Hindlimb muscle (tissue), 1 donor: Measurements from ENCODE around the gene WASHC2C. TPM values are rescaled to one million over a fixed set of nuclear protein-coding genes. Genes with fewer than 3 reads are reported as not detected.
"Not testable (repeated sequence)": the region's sequence is repeated elsewhere in the genome, so short reads cannot be mapped to it uniquely, and the experiment has no call there.

Source experiments
- DNase-seq: peaks from one replicate; pipeline ENCODE4 v3.0.0-alpha.2; 2013
- polyA plus RNA-seq: library from polyadenylated mRNA; unstranded; fragments of 120-200 nt; gene quantifications from one replicate; pipeline ENCODE4 v1.2.1, GENCODE V29; 2013; ENCODE audit not compliant: insufficient read length

WASHC2C gene, protein sequence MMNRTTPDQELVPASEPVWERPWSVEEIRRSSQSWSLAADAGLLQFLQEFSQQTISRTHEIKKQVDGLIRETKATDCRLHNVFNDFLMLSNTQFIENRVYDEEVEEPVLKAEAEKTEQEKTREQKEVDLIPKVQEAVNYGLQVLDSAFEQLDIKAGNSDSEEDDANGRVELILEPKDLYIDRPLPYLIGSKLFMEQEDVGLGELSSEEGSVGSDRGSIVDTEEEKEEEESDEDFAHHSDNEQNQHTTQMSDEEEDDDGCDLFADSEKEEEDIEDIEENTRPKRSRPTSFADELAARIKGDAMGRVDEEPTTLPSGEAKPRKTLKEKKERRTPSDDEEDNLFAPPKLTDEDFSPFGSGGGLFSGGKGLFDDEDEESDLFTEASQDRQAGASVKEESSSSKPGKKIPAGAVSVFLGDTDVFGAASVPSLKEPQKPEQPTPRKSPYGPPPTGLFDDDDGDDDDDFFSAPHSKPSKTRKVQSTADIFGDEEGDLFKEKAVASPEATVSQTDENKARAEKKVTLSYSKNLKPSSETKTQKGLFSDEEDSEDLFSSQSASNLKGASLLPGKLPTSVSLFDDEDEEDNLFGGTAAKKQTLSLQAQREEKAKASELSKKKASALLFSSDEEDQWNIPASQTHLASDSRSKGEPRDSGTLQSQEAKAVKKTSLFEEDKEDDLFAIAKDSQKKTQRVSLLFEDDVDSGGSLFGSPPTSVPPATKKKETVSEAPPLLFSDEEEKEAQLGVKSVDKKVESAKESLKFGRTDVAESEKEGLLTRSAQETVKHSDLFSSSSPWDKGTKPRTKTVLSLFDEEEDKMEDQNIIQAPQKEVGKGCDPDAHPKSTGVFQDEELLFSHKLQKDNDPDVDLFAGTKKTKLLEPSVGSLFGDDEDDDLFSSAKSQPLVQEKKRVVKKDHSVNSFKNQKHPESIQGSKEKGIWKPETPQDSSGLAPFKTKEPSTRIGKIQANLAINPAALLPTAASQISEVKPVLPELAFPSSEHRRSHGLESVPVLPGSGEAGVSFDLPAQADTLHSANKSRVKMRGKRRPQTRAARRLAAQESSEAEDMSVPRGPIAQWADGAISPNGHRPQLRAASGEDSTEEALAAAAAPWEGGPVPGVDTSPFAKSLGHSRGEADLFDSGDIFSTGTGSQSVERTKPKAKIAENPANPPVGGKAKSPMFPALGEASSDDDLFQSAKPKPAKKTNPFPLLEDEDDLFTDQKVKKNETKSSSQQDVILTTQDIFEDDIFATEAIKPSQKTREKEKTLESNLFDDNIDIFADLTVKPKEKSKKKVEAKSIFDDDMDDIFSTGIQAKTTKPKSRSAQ (N-terminal part only)
- 29.7 TPM for polyA plus RNA-seq

DNA sequence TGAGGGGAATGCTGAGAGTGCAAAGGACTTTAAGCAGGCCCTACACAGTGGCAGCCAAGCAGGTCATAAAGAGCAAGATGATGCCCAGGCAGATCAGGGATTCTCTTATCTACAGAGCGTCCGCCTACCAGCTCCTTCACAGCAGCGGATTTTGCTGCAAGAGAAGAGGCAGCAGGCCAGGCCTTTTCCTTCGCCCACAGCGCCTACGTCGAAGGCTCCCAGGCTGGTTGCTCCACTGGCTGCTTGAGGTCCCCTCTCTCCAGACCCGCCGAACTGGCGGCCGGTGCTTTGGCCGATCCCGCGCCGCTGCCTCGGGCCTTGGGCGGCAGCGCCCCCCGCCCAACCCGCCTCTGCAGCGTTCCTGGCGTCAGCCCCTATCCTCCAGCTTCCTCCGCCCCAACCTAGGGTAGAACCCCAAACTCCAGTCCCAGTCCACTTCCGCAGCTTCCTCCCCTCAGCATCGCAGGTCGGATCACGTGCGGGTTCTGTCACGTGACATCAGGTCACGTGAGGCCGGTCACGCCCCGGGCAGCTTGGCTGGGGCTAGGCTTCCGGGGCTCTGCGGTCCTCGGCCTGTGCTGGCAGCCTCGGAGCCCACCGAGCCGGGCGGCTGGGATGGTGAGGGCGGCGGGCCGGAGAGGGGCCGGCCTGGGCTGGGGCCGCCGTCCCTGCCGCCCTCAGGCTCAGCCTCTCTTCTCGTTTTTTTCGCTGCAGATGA lies at the start of gene WASHC2C:
TSS of gene WASHC2C (plus strand) at position 564 of the 718 bp plus-strand sequence. CDS start at position 616, 52 bp downstream.
- DNase-seq, result peak; percentile 38

DNA sequence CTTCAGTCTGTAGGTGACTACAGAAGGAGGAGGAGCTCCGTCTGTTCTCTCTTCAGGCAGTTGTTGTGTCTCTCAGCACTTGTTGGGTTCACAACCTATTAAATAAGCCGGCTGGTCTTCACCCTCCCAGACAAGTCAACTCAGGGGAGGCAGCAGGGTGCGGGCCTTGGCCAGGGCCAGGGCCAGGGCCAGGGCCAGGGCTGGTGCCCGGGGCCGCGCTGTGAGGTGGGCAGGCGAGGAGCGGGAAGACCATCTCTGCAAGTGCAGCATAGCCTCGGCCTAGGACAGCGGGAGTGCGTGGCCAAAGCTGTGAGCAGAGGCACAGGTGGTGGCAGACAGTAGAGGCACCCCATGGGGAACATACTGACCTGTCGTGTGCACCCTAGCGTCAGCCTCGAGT lies 48.6 kb upstream of the WASHC2C start:
- DNase-seq, result not testable (repeated sequence)

DNA sequence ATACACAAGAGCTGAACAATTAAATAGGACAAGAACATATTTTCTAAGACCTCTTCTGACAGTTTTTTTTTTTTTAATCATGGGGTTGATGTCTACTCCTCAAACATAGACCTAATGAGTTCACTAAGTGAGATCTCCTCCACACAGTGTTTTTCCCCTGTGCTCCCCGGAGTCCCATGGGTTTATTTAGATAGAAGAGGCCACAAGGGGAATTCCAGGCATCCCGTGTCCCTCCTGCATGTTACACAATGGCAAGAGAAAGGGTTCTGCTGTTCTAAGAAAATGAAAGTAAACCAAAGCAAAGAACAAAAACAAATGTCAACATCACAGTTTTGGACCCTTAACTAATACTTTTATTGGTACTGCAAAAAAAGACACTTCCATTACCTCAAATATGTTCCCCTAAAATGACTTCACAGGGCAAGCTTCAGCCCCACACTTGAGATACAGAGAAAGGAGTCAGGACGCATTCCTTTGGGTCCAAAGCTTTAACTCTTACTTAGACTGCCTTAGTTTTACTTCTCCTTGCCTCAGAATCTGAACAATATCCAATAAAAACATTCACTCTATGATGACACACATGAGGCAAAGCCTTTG lies 16.8 kb upstream of the WASHC2C start:
- DNase-seq, result not testable (repeated sequence)

DNA sequence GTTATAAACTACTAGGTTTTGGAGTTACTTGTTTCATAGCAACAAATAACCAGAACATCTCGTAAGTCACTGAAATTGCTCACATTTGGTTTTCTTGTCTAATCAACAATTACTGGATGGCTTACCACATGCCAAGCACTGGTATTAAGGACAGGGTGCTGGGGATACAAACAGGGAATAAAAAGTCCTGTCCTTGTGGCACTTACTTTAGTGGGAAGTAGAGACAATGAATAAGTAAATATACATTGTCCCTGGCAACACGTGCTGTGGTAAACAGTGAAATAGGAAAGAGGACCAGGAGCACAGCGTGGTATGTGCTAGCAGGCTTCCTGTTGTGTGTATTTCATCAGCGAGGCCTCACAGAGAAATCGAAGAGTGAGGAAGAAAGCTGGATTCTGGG lies 15.8 kb upstream of the WASHC2C start:
- DNase-seq, result not testable (repeated sequence)

DNA sequence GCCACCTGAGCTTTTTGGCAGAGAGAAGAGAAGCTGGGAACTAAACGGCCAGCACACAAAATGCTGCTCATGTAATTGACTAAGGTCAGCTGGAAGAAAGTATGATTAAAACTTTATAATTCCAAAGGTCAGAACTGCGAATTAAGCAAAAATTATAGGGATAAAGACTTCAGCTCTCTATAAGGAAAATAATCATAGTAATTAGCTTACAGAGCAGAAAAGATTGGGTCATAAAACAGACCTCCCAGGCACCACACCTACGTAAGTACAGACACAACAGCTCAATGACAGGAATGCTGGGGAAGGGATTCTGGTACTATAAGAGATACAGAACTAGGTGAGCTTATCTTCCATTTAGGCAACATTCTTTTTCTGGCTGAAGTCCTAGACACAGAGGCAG lies 10.0 kb upstream of the WASHC2C start:
- DNase-seq, result not testable (repeated sequence)

DNA sequence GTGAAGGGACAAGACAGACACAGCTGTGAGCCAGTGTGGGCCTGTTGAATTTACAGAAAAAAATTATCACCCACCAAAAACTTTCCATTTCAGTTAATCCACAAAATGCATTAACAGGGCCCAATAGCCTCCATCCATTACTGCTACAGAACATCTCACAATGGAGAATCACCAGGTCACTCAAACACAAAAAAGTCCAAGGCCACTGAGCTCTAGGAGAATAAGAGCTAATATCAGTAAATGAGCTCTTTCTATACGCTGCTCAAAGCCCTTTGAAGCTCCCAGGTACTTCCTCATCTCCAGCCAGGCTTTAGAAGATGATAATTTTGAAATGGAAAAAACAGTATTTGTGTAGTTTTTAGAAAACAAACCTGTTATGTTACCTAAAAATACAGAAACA lies 9.4 kb upstream of the WASHC2C start:
- DNase-seq, result not testable (repeated sequence)

DNA sequence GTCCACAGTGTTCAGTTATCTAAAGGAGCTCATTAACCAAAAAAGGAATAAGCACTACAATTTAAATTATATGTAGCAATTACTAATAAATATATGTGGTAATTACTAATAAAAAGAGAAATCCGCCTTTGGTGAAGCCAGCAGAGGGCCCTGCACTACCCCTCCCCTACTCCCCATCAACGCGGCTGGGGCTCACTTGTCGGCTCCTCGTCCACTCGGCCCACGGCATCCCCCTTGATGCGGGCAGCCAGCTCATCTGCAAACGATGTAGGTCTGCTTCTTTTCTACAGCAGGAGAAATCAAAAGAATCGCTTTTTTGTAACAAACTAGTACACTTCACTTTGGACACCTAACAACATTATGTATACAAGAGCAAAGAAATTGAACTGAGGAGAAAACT lies 5.6 kb upstream of the WASHC2C start:
- DNase-seq, result not testable (repeated sequence)

DNA sequence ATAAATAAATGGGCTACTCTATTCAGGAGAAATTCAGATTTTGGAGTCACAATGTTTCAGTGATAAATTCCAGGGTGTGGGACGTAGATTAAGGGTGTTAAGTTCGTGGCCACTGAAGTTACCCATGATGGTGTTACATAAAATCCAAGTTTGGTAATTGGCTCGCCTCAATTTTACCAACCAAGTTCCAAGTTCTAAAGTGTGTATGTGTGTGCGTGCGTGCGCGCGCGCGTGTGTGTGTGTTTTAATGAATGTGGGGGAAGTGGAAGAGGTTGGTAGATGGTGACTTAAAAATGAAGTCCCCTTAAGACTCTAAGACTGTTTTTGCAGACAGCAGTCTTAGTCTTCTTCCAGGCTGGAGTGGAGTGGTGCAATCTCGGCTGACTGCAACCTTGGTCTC lies 3.2 kb upstream of the WASHC2C start:
- not testable (repeated sequence) for DNase-seq

DNA sequence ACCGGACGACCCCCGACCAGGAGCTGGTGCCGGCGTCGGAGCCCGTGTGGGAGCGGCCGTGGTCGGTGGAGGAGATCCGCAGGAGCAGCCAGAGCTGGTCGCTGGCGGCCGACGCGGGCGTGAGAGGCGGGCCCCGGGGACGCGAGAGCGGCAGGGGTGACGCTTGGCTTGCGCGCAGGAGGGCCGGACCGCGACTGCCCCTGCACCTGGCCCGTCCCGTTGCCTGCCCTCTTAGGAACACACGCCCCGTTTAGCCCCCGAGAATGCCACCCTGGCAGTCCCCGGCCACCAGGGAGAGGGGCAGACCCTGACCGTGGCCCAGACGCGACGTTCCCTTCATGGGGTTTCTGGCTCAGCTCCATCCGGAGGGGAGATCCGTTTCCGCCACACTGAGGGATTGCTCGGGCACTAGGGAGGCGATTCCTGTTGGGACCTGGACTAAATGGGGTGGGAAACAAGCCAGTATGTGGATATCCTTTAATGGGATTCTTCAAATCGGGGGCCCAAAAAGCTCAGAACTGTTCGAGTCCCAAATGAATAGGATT lies 427 bp downstream of the WASHC2C start:
- not testable (repeated sequence) for DNase-seq

DNA sequence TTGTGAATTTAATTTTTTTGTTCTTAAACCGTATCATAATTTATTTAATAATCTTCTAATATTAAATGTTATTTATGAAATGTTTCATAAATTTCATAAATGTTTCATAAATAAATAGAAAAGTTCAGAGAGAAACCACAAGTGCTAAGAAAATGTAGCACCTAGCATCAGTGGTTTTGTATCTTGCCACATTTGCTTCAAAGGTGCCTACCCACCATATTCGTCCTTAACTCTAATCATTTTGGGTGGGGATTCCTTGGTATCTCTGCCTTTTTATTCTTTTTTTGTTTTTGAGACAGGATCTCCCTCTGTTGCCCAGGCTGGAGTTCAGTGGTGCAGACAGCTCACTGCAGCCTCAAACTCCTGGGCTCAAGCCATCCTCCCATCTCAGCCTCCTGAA lies 7.4 kb downstream of the WASHC2C start:
- DNase-seq, result not testable (repeated sequence)

DNA sequence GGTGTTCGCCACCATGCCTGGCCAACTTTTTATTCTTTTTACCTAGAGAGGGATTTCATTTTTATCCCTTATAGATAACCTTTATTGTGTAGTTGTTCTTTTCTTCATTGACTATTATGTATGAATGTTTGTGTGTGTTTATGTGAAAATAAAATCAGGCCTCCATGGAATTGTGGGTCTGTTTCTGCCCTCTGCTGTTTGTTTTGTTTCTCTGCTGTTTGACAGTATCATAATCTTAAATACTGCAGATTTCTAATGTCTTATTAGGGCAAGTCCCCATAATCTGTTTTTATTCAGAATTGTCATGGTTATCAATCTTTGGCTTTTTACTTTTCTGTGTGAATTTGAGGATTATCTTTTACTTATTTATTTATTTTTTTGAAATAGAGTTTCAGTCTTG lies 7.8 kb downstream of the WASHC2C start:
- not testable (repeated sequence) for DNase-seq

DNA sequence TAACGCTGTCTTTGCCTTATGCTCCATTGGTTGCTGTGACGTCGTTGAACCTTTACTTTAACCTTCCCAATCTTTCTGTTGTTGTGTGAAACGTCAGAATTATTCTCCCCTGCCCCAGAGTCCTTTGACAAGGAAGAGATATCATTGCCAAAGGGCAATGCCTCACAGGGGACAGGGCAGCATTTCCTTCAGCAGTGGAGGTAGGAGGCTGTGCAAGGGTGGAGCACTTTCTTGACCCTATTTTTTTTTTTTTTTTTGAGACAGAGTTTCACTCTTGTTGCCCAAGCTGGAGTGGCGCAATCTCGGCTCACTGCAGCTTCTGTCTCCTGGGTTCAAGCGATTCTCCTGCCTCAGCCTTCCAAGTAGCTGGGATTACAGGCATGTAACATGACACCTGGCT lies 14.5 kb downstream of the WASHC2C start:
- not testable (repeated sequence) for DNase-seq

DNA sequence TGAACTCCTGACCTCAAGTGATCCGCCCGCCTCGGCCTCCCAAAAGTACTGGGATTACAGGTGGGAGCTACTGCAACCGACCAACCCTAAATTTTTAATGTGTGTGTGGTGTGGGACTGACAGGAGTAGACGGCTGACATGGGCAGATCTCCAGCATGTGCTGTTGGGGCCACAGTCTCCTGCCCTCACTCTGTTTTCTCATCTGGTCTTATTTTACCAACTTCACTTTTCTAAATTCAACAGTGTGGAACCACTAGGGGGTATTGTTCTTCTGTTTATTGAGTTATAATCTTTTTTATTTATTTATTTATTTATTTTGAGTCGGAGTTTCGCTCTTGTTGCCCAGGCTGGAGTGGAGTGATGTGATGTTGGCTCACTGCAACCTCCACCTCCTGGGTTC lies 14.9 kb downstream of the WASHC2C start:
- not testable (repeated sequence) for DNase-seq

DNA sequence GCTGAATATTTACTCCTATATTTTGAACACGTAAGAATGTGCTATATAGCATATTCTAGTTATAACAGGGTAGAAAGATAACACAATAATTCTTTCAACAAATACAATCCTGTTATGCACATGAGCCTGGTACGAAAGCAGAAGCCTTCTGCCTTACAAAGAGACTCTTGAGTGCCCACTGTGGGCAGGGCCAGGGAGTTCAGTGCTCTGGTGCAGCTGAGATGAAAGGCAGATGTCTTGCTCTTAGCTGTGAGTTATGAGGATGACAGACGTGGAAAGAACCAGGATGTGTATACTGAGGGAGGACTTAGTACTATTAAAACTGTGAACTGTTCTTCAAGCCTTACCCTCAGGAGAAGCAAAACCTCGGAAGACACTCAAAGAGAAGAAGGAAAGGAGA lies 24.1 kb downstream of the WASHC2C start:
- DNase-seq, result not testable (repeated sequence)

DNA sequence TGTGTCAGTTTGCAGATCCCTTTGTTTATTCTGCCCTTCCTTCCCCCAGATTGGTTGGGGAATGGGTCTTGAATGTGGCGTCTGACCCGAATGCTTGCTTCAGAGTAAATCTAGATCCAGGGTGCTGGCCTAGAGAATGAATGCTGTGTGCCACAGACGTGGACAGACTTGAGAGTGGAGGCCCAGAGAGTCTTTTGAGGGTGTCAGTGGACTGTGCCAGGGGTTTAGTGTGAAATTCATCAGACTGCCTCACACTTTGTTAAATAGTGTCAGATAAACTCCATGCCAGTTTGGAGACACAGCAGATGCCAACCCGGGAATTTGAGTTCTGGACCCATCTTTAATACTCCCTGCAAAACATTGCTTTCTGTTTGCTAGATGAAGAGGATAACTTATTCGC lies 25.1 kb downstream of the WASHC2C start:
- DNase-seq, result not testable (repeated sequence)

DNA sequence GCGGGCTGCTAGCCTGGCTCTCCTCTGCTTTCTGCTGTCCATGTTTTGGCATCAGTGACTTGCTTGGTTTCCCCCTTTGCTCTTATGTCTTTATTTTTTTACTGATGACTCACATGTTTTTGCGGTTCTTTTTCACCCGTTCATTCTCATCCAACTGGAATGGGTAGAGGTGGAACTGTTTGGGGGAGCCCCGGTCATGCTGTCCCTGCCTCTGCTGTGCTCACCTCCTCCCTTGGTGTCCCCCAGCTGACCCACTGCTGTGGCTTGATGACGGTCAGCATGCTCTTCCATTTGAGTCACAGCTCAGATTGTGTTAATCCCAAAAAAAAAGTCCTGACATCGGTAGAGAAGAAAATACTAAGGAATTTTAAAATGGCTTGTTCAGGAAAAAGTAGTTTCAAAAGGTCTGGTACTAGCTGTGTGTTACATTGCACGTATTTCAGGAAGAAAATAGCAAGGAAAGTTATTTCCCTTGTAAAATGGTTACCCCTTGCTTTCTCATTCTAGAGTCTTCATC lies 27.0 kb downstream of the WASHC2C start:
- not testable (repeated sequence) for DNase-seq

DNA sequence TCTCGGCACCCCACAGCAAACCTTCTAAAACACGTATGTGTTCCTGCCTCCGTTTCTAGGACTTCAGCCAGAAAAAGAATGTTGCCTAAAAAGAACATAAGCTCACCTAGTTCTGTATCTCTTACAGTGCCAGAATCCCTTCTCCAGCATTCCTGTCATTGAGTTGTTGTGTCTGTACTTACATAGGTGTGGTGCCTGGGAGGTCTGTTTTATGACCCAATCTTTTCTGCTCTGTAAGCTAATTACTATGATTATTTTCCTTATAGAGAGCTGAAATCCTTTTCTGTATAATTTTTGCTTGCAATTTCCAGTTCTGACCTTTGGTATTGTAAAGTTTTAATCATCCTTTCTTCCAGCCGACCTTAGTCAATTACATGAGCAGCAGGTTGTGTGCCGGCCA lies 28.0 kb downstream of the WASHC2C start:
- not testable (repeated sequence) for DNase-seq

DNA sequence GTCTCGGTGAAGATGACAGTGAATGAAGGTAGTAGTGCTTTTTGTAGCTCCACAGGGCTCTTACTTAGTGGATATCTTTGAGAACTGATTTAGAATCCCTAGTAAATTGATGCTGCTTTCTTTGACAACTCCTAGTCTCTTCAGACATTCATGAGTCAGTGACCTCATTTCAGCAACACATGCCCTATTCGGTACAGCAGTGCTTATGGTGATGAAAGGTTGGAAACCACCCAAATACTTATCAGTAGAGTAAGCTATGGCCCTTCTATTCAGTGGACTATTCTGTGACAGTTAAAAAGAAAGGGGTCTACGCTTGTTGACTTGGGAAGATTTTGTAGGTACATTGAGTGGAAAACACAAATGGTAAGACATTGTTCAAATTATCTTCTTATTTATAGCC lies 29.0 kb downstream of the WASHC2C start:
- DNase-seq, result not testable (repeated sequence)

DNA sequence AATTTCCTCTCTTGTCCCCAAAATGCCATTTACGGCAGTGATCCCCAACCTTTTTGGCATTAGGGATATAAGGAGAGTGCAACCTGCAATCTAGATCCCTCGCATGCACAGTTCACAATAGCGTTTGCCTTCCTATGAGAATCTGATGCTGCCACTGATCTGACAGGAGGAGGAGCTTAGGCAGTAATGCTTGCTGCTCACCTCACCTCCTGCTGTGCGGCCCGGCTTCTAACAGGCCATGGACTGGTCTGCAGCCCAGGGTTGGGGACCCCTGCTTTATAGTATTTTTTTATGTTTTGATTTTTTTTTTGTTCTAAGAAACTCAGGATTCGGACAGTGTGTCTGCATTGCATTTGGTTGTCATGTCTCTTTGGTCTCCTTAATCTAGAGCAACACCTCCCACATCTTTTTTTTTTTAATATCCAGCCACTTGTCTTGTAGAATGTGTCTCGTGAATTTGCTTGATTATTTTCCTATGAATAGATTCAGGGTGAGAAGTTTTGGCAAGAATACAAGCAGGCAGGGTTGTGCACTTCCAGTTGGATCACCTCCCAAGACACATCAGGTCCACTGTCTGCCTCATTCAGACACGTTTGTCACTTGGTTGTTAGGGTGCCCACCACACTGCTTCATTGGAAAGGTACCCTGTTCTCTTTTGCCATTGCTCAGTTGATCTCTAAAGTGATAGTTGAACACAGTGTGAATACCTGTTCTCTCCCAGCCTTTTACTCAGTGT lies 30.8 kb downstream of the WASHC2C start:
- DNase-seq, result not testable (repeated sequence)

DNA sequence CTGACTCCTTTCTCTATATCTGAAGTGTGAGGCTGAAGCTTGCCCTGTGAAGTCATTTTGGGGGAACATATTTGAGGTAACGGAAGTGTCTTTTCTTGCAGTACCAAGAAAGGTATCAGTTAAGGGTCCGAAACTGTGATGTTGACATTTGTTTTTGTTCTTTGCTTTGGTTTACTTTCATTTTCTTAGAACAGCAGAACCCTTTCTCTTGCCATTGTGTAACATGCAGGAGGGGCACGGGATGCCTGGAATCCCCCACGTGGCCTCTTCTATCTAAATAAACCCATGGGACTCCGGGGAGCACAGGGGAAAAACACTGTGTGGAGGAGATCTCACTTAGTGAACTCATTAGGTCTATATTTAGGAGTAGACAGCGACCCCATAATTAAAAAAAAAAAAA lies 34.6 kb downstream of the WASHC2C start:
- not testable (repeated sequence) for DNase-seq
